K562 (cell line): ENCODE results near the gene RNU11. TPM values are rescaled to one million over a fixed set of nuclear protein-coding genes. Genes with fewer than 3 reads are reported as not detected.

Experiments
- ARID1B ChIP-seq: fragments of 450-650 bp; IDR thresholded peaks from 2 replicates; pipeline ENCODE4 v1.6.1; 2016; ENCODE audit warnings: antibody characterized with exemption, mild to moderate bottlenecking, inconsistent platforms
- BRD4 ChIP-seq: fragments of 200-600 bp; sonication (generic); IDR thresholded peaks from 2 replicates; pipeline ENCODE4 v1.6.1; 2017; ENCODE audit warnings: inconsistent platforms
- CBX5 ChIP-seq: IDR thresholded peaks from 2 replicates; pipeline ENCODE4 v1.6.1; 2014; ENCODE audit warnings: low read depth, borderline replicate concordance
- FOXA1 ChIP-seq: fragments of 450-650 bp; IDR thresholded peaks from 2 replicates; pipeline ENCODE4 v1.6.1; 2016; ENCODE audit warnings: mild to moderate bottlenecking, borderline replicate concordance
- FOXK1 ChIP-seq: sonication (generic); formaldehyde crosslinking; IDR thresholded peaks from 2 replicates; pipeline ENCODE4 v1.8.0; 2022; ENCODE audit warnings: missing genetic modification reagents, mild to moderate bottlenecking, borderline replicate concordance
- KLF1 ChIP-seq: fragments of 450-650 bp; IDR thresholded peaks from 2 replicates; pipeline ENCODE4 v1.6.1; 2016; ENCODE audit warnings: missing genetic modification characterization, missing compliant biosample characterization
- MBD2 ChIP-seq: sonication (generic); IDR thresholded peaks from 2 replicates; pipeline ENCODE4 v1.6.1; 2016; ENCODE audit warnings: low read depth, borderline replicate concordance
- MCM7 ChIP-seq, 2 experiments: fragments of 450-650 bp; IDR thresholded peaks; 2 replicates each; pipeline ENCODE4 v1.6.1; 2016 to 2018
- MTA1 ChIP-seq: fragments of 450-650 bp; IDR thresholded peaks from 2 replicates; pipeline ENCODE4 v1.6.1; 2017; ENCODE audit warnings: borderline replicate concordance
- POLR2G ChIP-seq: fragments of 200-400 bp; formaldehyde crosslinking; IDR thresholded peaks from 2 replicates; pipeline ENCODE4 v1.6.1; 2017; ENCODE audit warnings: low read depth, mild to moderate bottlenecking, antibody characterized with exemption, low read length, moderate library complexity
- SAFB2 ChIP-seq: fragments of 200-400 bp; formaldehyde crosslinking; IDR thresholded peaks from 2 replicates; pipeline ENCODE4 v1.6.1; 2018; ENCODE audit warnings: borderline replicate concordance, low read length, low read depth, moderate library complexity; ENCODE audit not compliant: severe bottlenecking
- SNIP1 ChIP-seq: fragments of 450-650 bp; IDR thresholded peaks from 2 replicates; pipeline ENCODE4 v1.7.1; 2017; ENCODE audit warnings: low read depth, mild to moderate bottlenecking
- TAL1 ChIP-seq: fragments of 450-650 bp; IDR thresholded peaks from 2 replicates; pipeline ENCODE4 v1.6.1; 2016; ENCODE audit warnings: mild to moderate bottlenecking
- TCF3 ChIP-seq: sonication (generic); formaldehyde crosslinking; IDR thresholded peaks from 2 replicates; pipeline ENCODE4 v1.4.0; 2020; ENCODE audit warnings: mild to moderate bottlenecking, missing genetic modification reagents
- THRAP3 ChIP-seq: fragments of 450-650 bp; IDR thresholded peaks from 2 replicates; pipeline ENCODE4 v1.6.1; 2016; ENCODE audit warnings: mild to moderate bottlenecking, inconsistent platforms, borderline replicate concordance
- ZNF175 ChIP-seq: fragments of 200-800 bp; sonication (Bioruptor generic); IDR thresholded peaks from 2 replicates; pipeline ENCODE4 v1.6.1; 2016; ENCODE audit warnings: low read depth, mild to moderate bottlenecking, missing genetic modification characterization, missing compliant biosample characterization
- polyA plus RNA-seq, 8 experiments: library from polyadenylated mRNA; depleted of rRNA in 4 of 8; stranded (reverse) in 5 of 8; unstranded in 3 of 8; fragments of >200 nt; fragmentation: Nextera tagmentation in 2 of 8; fragmentation: Illumina TruSeq in 1 of 8; extraction: Ambion mirVana in 2 of 8; extraction: Trizol in 1 of 8; gene quantifications; 2 replicates each; pipeline versions ENCODE4 v1.2.1 to v1.2.3, GENCODE V29; 2011 to 2014; ENCODE audit warnings: inconsistent platforms in 1 of 8, missing spikeins in 1 of 8
- total RNA-seq, 7 experiments: library from RNA; depleted of rRNA in 6 of 7; stranded (reverse); fragments of >200 nt in 6 of 7; fragmentation: Illumina TruSeq in 2 of 7; extraction: Trizol in 2 of 7; gene quantifications; 2 replicates each; pipeline versions ENCODE4 v1.2.1 to v1.2.3, GENCODE V29; 2011 to 2021; ENCODE audit warnings: low replicate concordance in 1 of 7
- TF ChIP-seq, protein P1 (sequence below), 2 experiments: fragments of 450-650 bp; formaldehyde crosslinking in 1 of 2; IDR thresholded peaks; 2 replicates each; pipeline versions ENCODE4 v1.4.0 to v1.6.1; 2014 to 2020; ENCODE audit warnings: mild to moderate bottlenecking in 2 of 2, borderline replicate concordance in 1 of 2, low read depth in 1 of 2
- TF ChIP-seq, protein P2 (sequence below): fragments of 450-650 bp; formaldehyde crosslinking; IDR thresholded peaks from 2 replicates; pipeline ENCODE4 v1.4.0; 2020; ENCODE audit warnings: mild to moderate bottlenecking
- TF ChIP-seq, protein P3 (sequence below): sonication (generic); formaldehyde crosslinking; IDR thresholded peaks from 2 replicates; pipeline ENCODE4 v1.8.0; 2022; ENCODE audit warnings: missing genetic modification reagents, mild to moderate bottlenecking, moderate library complexity, borderline replicate concordance

RNU11 gene
- total and polyA plus RNA-seq, 9 of the 15 experiments (the other 6 are each of a cell fraction or from before 2014, with no cell fraction given) = not detected

DNA sequence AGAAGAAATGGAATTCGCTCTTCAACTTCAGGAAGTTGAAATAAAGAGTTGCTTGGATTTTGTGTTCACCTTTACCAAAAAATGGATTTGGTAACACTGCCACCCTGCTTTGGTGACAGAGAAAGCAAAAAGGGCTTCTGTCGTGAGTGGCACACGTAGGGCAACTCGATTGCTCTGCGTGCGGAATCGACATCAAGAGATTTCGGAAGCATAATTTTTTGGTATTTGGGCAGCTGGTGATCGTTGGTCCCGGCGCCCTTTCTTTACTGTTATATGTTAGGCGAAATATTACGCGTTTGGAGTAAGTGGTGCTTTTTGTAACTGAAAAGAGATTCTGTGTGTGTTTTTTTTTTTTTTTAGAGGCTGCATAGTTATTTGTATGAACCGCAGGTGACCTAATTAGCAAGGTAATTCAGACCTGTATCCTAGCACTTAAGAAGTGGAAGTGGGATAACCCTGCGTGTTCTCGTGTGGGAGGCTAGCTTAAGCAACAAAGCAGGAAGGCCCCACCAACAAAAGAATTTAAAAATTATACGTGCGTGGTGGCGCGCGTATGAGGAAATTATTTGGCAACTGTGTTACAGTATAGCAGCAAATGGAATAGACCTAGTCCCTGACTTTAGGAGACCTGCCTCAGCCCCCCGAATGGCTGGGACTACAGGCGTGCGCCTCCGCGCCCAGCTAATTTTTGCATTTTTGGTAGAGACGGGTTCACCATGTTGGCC is at the start of gene RNU11 (continued):
- TF ChIP-seq, protein P1, sequence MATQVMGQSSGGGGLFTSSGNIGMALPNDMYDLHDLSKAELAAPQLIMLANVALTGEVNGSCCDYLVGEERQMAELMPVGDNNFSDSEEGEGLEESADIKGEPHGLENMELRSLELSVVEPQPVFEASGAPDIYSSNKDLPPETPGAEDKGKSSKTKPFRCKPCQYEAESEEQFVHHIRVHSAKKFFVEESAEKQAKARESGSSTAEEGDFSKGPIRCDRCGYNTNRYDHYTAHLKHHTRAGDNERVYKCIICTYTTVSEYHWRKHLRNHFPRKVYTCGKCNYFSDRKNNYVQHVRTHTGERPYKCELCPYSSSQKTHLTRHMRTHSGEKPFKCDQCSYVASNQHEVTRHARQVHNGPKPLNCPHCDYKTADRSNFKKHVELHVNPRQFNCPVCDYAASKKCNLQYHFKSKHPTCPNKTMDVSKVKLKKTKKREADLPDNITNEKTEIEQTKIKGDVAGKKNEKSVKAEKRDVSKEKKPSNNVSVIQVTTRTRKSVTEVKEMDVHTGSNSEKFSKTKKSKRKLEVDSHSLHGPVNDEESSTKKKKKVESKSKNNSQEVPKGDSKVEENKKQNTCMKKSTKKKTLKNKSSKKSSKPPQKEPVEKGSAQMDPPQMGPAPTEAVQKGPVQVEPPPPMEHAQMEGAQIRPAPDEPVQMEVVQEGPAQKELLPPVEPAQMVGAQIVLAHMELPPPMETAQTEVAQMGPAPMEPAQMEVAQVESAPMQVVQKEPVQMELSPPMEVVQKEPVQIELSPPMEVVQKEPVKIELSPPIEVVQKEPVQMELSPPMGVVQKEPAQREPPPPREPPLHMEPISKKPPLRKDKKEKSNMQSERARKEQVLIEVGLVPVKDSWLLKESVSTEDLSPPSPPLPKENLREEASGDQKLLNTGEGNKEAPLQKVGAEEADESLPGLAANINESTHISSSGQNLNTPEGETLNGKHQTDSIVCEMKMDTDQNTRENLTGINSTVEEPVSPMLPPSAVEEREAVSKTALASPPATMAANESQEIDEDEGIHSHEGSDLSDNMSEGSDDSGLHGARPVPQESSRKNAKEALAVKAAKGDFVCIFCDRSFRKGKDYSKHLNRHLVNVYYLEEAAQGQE (IDR thresholded peaks at IDR 0.05; ENCODE audit: borderline replicate concordance) = peak; percentile 51; the same call in 1 of the 2 replicates
- TF ChIP-seq, protein P1 (CRISPR knock-in tag; IDR thresholded peaks at IDR 0.05; ENCODE audit: low read depth) = peak; percentile 65; the same call in 1 of the 2 replicates
- TF ChIP-seq SAFB2 (no peak), FOXK1 (peak; percentile 100), SNIP1 (peak; percentile 80), ARID1B (peak; percentile 65), THRAP3 (peak; percentile 99), MTA1 (peak; percentile 87), FOXA1 (no peak), KLF1 (tag) (peak; percentile 11; the same call in 1 of the 2 replicates), MCM7 (IDR thresholded peaks at IDR 0.05) (0 out of 4 replicates have a peak, but pooled peaks of 1 of the 2 experiments have one; percentile 10), TAL1 (peak; percentile 49), ZNF175 (CRISPR knock-in tag) (peak; percentile 93), MBD2 (peak; percentile 98), POLR2G (peak; percentile 95), BRD4 (peak; percentile 97), TCF3 (CRISPR knock-in tag) (peak; percentile 32), CBX5 (peak; percentile 38; the same call in 1 of the 2 replicates)
- TF ChIP-seq, protein P2, sequence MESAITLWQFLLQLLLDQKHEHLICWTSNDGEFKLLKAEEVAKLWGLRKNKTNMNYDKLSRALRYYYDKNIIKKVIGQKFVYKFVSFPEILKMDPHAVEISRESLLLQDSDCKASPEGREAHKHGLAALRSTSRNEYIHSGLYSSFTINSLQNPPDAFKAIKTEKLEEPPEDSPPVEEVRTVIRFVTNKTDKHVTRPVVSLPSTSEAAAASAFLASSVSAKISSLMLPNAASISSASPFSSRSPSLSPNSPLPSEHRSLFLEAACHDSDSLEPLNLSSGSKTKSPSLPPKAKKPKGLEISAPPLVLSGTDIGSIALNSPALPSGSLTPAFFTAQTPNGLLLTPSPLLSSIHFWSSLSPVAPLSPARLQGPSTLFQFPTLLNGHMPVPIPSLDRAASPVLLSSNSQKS (CRISPR knock-in tag) = peak; percentile 94; the same call in 1 of the 2 replicates
- TF ChIP-seq, protein P3, sequence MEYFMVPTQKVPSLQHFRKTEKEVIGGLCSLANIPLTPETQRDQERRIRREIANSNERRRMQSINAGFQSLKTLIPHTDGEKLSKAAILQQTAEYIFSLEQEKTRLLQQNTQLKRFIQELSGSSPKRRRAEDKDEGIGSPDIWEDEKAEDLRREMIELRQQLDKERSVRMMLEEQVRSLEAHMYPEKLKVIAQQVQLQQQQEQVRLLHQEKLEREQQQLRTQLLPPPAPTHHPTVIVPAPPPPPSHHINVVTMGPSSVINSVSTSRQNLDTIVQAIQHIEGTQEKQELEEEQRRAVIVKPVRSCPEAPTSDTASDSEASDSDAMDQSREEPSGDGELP = peak; percentile 83
